ENCODE measurements around the gene PROS1. TPM values are rescaled to one million over a fixed set of nuclear protein-coding genes. Genes with fewer than 3 reads are reported as not detected.
"Not testable (repeated sequence)": the region's sequence is repeated elsewhere in the genome, so short reads cannot be mapped to it uniquely, and the experiment has no call there.

The PROS1 gene
- total RNA-seq, 1 donor from 2014 or later: 31.2 TPM

- DNase-seq (ENCODE audit: low spot score): no peak
Observed at GRCh38 chr3:93969443-93969842, 4.3 kb downstream of the PROS1 start.

- not testable (repeated sequence) for DNase-seq (ENCODE audit: low spot score)
Observed at GRCh38 chr3:93965106-93965505, 8.6 kb downstream of the PROS1 start.

- DNase-seq (ENCODE audit: low spot score): no peak
Observed at GRCh38 chr3:93962798-93963197, 10.9 kb downstream of the PROS1 start.

GRCh38 chr3:93961489-93961888, 12.2 kb downstream of the PROS1 start:
- no peak for DNase-seq (ENCODE audit: low spot score)

DNA sequence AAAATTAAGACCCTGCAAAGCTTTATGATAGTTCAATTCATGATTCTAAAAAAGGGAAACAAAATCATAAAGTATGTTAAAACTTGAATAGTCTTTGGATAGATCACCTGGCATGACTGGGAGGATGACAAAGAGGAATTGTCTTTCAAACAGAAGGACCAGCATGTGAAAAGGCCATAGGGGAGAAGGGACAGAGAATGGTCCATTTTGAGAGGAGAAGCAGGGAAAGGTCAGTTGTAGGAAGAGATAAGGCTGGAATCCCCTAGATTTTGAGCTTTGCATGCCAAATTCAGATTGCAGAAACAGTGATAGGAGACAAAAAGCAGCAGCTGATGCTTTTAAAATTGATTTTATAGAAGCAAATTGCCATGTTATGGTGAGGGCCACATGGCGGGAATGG, 12.7 kb downstream of the PROS1 start:
- no peak for DNase-seq (ENCODE audit: low spot score)

DNA sequence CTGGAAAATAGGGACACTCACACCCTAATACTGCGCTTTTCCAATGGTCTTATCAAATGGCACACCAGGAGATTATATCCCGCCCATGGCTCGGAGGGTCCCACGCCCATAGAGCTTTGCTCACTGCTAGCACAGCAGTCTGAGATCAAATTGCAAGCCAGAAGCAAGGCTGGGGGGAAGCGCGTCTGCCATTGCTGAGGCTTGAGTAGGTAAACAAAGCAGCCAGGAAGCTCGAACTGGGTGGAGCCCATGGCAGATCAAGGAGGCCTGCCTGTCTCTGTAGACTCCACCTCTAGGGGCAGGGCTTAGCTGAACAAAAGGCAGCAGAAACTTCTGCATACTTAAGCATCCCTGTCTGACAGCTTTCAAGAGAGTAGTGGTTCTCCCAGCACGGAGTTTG, 23.7 kb downstream of the PROS1 start:
- DNase-seq (ENCODE audit: low spot score): not testable (repeated sequence)

GRCh38 chr3:93937485-93937884, 36.2 kb downstream of the PROS1 start:
- DNase-seq (ENCODE audit: low spot score): not testable (repeated sequence)

GRCh38 chr3:93936549-93936948, 37.1 kb downstream of the PROS1 start:
- no peak for DNase-seq (ENCODE audit: low spot score)

DNA sequence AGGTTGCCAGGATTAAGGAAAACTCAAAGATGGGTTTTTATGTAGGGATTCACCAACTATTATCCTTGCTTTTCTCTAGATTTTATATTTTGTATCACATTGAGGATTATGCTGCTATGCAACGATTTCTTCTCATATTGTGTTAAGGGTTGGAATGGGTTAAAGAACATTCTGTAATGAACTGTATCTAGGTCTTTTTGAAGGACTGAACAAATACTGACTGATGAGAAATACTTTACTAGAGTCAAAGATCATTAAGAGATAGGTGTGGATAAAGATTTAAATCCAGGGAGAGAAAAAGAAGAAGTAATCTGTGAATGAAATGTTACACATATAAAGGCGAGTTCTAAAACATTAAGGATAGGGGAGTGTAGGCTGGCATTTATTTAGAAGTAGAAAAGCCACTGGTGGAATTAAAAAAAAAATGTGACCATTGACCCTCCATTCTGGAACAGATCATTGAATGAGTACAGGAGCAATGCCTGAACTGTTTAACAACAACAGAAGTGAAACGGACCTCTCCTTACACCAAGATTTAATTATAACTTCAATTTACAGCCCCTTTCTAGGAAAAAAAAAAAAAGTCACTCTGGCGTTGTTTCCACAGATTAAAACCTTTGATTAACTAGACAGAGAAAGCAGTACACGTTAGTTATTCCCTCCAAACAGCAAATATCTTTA, 39.2 kb downstream of the PROS1 start:
- DNase-seq (ENCODE audit: low spot score): no peak

DNA sequence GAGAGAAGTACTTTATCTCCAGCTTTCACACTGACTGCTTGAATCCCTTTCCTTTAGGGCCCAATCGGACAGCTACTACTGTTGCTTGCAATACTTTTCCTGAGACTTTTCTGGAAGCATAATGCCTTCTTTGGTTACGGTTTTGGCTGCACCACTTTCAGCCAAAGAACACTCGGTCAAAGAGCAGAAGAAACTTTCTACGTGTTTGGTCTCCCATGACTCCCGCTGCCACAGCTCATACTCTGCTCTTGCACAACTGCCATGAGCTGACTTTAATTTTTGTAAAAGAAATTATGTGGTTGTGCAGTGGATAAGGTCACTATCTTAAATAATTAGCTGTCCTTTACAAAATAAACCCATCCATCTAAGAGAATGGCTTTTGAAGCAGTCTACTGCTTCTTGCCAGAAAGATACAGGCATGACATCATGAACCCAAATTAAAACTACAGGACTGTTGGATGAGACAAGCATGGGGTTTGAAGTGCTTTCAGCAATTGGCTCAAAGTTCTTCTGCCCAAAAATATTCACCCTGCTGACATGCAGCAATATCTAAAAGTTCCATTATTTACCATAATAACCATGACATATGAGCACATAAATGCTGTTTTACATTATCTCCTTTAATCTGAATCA, 42.0 kb downstream of the PROS1 start:
- DNase-seq (ENCODE audit: low spot score): no peak

GRCh38 chr3:93930041-93930440, 43.7 kb downstream of the PROS1 start:
- DNase-seq (ENCODE audit: low spot score): no peak

- DNase-seq (ENCODE audit: low spot score): no peak
Observed at GRCh38 chr3:93926789-93927188, 46.9 kb downstream of the PROS1 start.

GRCh38 chr3:93924491-93924890, 49.2 kb downstream of the PROS1 start:
- DNase-seq (ENCODE audit: low spot score): no peak

GRCh38 chr3:93923006-93923405, 50.7 kb downstream of the PROS1 start:
- DNase-seq (ENCODE audit: low spot score): no peak

- not testable (repeated sequence) for DNase-seq (ENCODE audit: low spot score)
Observed at GRCh38 chr3:93917546-93918029, 56.1 kb downstream of the PROS1 start.

GRCh38 chr3:93913623-93914022, 60.1 kb downstream of the PROS1 start:
- not testable (repeated sequence) for DNase-seq (ENCODE audit: low spot score)

- DNase-seq (ENCODE audit: low spot score): no peak
Observed at GRCh38 chr3:93911206-93911605, 62.5 kb downstream of the PROS1 start.

- DNase-seq (ENCODE audit: low spot score): no peak
Observed at GRCh38 chr3:93910097-93910496, 63.6 kb downstream of the PROS1 start.

- DNase-seq (ENCODE audit: low spot score): no peak
Observed at GRCh38 chr3:93907132-93907531, 66.6 kb downstream of the PROS1 start.

DNA sequence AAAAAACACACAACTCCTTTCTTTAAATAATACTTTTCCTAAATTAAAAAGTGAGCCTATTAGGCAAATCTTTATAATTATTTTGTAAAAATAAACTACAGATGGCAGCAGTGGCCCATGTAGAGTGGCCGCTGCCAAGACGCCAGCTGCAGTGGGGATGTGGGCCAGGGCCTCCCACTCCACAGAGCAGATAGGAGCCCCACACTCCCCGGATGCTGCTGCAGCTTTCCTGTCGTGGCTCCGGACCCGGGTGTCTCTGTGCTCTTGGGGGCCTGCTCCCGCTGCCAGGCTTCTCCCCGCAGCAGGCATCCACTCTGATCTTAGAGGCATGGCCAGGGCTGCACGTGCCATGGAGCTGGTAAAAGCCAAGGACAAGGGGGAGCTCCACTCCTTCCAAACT, 67.5 kb downstream of the PROS1 start:
- DNase-seq (ENCODE audit: low spot score): no peak

GRCh38 chr3:93904568-93904967, 69.1 kb downstream of the PROS1 start:
- no peak for DNase-seq (ENCODE audit: low spot score)

DNA sequence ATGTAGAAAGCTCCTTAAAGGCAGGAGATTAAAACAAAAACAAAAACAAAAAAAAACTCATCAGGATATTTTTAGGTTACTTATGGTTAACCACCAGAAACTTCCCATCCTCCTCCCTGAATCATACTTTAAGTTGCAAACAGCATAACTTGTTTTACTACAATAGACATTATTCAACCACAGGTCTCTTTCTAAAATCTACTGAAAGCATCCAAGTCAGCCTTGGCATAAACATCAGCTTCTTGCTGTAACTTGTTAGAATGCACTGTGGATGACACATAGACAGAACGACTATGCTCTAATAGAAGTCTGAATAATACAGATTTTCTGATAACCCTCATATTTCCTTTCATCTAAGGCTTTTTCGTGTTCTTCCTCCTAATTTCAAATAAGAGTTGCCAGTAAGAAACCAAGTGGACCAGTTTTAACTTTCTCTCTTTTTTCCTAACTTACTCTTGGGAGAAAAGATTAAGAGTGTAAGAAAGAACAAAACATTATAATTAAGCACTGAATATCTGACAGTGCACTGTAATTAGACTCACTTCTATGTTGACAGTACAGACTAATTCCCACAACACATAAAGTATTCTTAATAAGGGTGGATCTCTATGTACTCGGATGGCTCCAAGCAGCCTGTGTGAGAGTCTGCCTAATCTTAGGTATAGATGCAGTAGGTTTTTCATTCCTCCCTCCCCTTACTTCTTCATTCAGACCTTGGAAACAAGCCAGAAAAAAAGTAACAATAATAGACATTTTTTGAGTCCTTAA, 95.3 kb downstream of the PROS1 start:
- DNase-seq (ENCODE audit: low spot score): not testable (repeated sequence)

DNA sequence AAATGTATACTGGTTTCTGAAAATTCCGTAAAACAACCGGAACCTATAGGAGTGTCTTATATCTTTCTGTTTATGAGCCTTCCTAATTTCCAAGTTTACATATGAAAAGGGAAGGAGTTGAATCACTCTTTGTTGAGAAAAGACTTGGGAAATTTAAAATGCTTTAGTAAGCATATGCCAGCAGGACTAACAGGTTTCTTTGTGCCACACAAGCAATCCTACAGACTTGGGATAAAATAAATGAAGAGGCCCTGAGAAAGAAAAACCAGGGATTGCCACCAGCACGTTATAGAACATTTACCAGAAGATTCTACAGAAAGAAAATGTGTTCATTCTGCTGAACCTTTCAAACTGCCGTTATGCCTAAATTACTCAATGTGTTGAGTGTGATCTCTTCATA, 96.3 kb downstream of the PROS1 start:
- DNase-seq (ENCODE audit: low spot score): not testable (repeated sequence)
